Measurements from ENCODE around the gene SYT13.

GRCh38 chr11:45300715-45301114 is 14.6 kb upstream of the SYT13 start:
- TF ChIP-seq POLR2AphosphoS5 (IDR thresholded peaks at IDR 0.05) (no peak), POLR2A (IDR thresholded peaks at IDR 0.05) (no peak), CTCF (IDR thresholded peaks at IDR 0.05) (no peak)
